ENCODE data around the gene ST8SIA5.

GRCh38 chr18:46629361-46629760 lies 127.5 kb downstream of the ST8SIA5 start:
- no peak for TF ChIP-seq CTCF (IDR thresholded peaks at IDR 0.05 in 8 of 11, conservative IDR thresholded peaks at IDR 0.05 in 3 of 11)
- TF ChIP-seq POLR2A (IDR thresholded peaks at IDR 0.05), result no peak
- no peak for TF ChIP-seq POLR2AphosphoS5 (IDR thresholded peaks at IDR 0.05)
